Prostate gland (tissue), 1 donor: Measurements from ENCODE around the gene SSTR4.

Source experiments
- POLR2A ChIP-seq: fragments of 450-650 bp; IDR thresholded peaks from one replicate; pipeline ENCODE4 v1.6.1; 2016; ENCODE audit warnings: antibody characterized with exemption, mild to moderate bottlenecking
- POLR2AphosphoS5 ChIP-seq: sonication (generic); formaldehyde crosslinking; IDR thresholded peaks from one replicate; pipeline ENCODE4 v1.6.1; 2017; ENCODE audit warnings: antibody characterized with exemption

GRCh38 chr20:23083553-23084220 lies 48.6 kb downstream of the SSTR4 start:
- TF ChIP-seq POLR2A (no peak), POLR2AphosphoS5 (no peak)
